IPS DF 6.9 (cell line): ENCODE data around the gene CEBPE.

Experiments
- DNase-seq: peaks from one replicate; pipeline ENCODE4 v3.0.0-alpha.2; 2013; ENCODE audit warnings: low read depth, low spot score
- H3K27ac ChIP-seq: one replicate; pipeline ENCODE4 v1.5.1; 2013; ENCODE audit warnings: low read length, control low read depth
- H3K27me3 ChIP-seq: 2 replicates; pipeline ENCODE4 v1.6.1; 2013; ENCODE audit warnings: mild to moderate bottlenecking, low read length; ENCODE audit not compliant: control insufficient read depth, insufficient read depth
- H3K36me3 ChIP-seq: 2 replicates; pipeline ENCODE4 v1.6.1; 2013; ENCODE audit warnings: low read length; ENCODE audit not compliant: control insufficient read depth, insufficient read depth
- H3K4me1 ChIP-seq: 2 replicates; pipeline ENCODE4 v1.6.1; 2013; ENCODE audit warnings: low read length; ENCODE audit not compliant: control insufficient read depth, insufficient read depth
- H3K4me3 ChIP-seq: 2 replicates; pipeline ENCODE4 v1.5.1; 2013; ENCODE audit warnings: mild to moderate bottlenecking, low read length
- H3K9me3 ChIP-seq: 2 replicates; pipeline ENCODE4 v1.6.1; 2013; ENCODE audit warnings: low read length, inconsistent platforms; ENCODE audit not compliant: control insufficient read depth, insufficient read depth
- WGBS: extraction: QIAGEN DNeasy Blood & Tissue Kit; methylation state at CpG from one replicate; pipeline ENCODE4 v1.1.7; 2013; ENCODE audit warnings: mixed read lengths, missing lambda C conversion rate; ENCODE audit not compliant: insufficient read length, insufficient coverage; 5-methylcytosine and 5-hydroxymethylcytosine counted together

Gene CEBPE

DNA sequence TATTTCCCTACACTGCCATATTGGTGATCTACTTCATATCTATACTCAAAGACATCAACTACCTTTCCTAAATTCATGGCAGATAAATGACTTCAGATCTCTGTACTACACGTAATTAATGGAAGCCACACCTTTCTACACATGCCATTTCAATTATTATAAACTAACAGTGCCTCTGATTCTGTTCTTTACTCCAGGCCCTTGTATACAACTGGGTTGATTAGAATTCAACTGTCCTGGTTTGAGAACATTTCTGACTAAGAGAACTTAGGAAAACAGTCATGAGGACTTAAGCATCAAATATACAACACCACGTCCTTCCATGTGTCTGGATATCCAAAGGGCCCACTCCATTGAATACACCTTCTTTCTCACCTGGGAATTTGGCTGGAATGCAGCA lies 26.0 kb downstream of the CEBPE start:
- no peaks in the 10 kb centered on the region; the same call in 1 of the 2 replicates for H3K4me1 ChIP-seq
- H3K9me3 ChIP-seq: no peaks in the 10 kb centered on the region
- H3K4me3 ChIP-seq: no peak overlapping the region
- H3K27ac ChIP-seq: no peak overlapping the region
- peaks cover 10% of the 10 kb centered on the region; the same call in 1 of the 2 replicates for H3K36me3 ChIP-seq
- no peak for DNase-seq
- no peaks in the 10 kb centered on the region for H3K27me3 ChIP-seq
- WGBS: no CpG with 5 or more reads among the region's 2 CpGs

- H3K4me1 ChIP-seq: no peaks in the 10 kb centered on the region; the same call in 1 of the 2 replicates
- WGBS: no CpG with 5 or more reads among the region's 12 CpGs
- H3K9me3 ChIP-seq: no peaks in the 10 kb centered on the region
- peaks cover 6% of the 10 kb centered on the region; the same call in 1 of the 2 replicates for H3K36me3 ChIP-seq
- no peaks in the 10 kb centered on the region for H3K27me3 ChIP-seq
- no peak overlapping the region for H3K27ac ChIP-seq
- no peak for DNase-seq
- no peak overlapping the region for H3K4me3 ChIP-seq
Measured at GRCh38 chr14:23091294-23092225, 27.5 kb downstream of the CEBPE start.

- Histone ChIP-seq H3K9me3 (no peaks in the 10 kb centered on the region), H3K27me3 (no peaks in the 10 kb centered on the region), H3K27ac (no peak overlapping the region), H3K4me3 (no peak overlapping the region), H3K4me1 (no peaks in the 10 kb centered on the region), H3K36me3 (peaks cover 8% of the 10 kb centered on the region; the same call in 1 of the 2 replicates)
- WGBS: no CpG with 5 or more reads among the region's 4 CpGs
- DNase-seq: no peak
Measured at GRCh38 chr14:23090254-23090636, 28.8 kb downstream of the CEBPE start.

GRCh38 chr14:23089498-23090253 lies 29.4 kb downstream of the CEBPE start:
- no peaks in the 10 kb centered on the region for H3K9me3 ChIP-seq
- WGBS: no CpG with 5 or more reads among the region's 12 CpGs
- DNase-seq: no peak
- no peaks in the 10 kb centered on the region for H3K27me3 ChIP-seq
- peaks cover 8% of the 10 kb centered on the region; the same call in 1 of the 2 replicates for H3K36me3 ChIP-seq
- H3K4me3 ChIP-seq: no peak overlapping the region
- H3K4me1 ChIP-seq: no peaks in the 10 kb centered on the region
- H3K27ac ChIP-seq: no peak overlapping the region

- Histone ChIP-seq H3K36me3 (peaks cover 8% of the 10 kb centered on the region; the same call in 1 of the 2 replicates), H3K4me3 (no peak overlapping the region), H3K27ac (no peak overlapping the region), H3K27me3 (no peaks in the 10 kb centered on the region), H3K4me1 (no peaks in the 10 kb centered on the region), H3K9me3 (no peaks in the 10 kb centered on the region)
- DNase-seq: no peak
- WGBS: no CpG with 5 or more reads among the region's 1 CpG
Measured at GRCh38 chr14:23086565-23086964, 32.5 kb downstream of the CEBPE start.

- WGBS: no CpG with 5 or more reads among the region's 3 CpGs
- Histone ChIP-seq H3K4me3 (no peak overlapping the region), H3K9me3 (no peaks in the 10 kb centered on the region), H3K36me3 (peaks cover 12% of the 10 kb centered on the region; the same call in 1 of the 2 replicates), H3K4me1 (no peaks in the 10 kb centered on the region), H3K27ac (no peak overlapping the region), H3K27me3 (no peaks in the 10 kb centered on the region)
- no peak for DNase-seq
Measured at GRCh38 chr14:23085458-23085857, 33.6 kb downstream of the CEBPE start.

- Histone ChIP-seq H3K36me3 (peaks cover 29% of the 10 kb centered on the region), H3K27me3 (no peaks in the 10 kb centered on the region), H3K4me1 (no peaks in the 10 kb centered on the region), H3K27ac (no peak overlapping the region), H3K9me3 (no peaks in the 10 kb centered on the region), H3K4me3 (no peak overlapping the region)
- no CpG with 5 or more reads among the region's 1 CpG for WGBS
- no peak for DNase-seq
Measured at GRCh38 chr14:23080474-23080873, 38.6 kb downstream of the CEBPE start.

DNA sequence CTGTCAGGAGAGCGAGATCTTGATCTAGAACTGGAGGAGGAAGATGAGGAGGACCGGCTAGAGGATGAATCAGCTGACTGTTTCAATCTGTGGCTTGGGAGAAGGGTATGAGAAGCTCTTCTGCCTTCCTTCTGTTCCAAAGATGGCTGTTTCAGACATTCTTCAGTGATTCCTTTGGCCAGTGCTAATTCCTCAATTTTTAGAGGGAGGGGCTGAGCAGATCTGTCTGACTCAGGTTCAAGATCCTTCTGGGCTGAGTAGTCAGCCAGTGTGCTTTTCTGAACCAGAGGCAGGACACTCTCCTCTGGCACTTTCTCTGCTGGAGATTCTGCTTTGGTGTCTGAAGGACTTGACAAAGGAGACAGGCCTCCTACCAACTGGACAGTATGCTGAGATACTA lies 39.3 kb downstream of the CEBPE start:
- no peak for DNase-seq
- no peak overlapping the region for H3K27ac ChIP-seq
- H3K27me3 ChIP-seq: no peaks in the 10 kb centered on the region
- H3K4me3 ChIP-seq: no peak overlapping the region
- no CpG with 5 or more reads among the region's 2 CpGs for WGBS
- H3K4me1 ChIP-seq: no peaks in the 10 kb centered on the region
- no peaks in the 10 kb centered on the region for H3K9me3 ChIP-seq
- peaks cover 31% of the 10 kb centered on the region for H3K36me3 ChIP-seq

GRCh38 chr14:23078692-23079116 lies 40.4 kb downstream of the CEBPE start:
- no peaks in the 10 kb centered on the region for H3K27me3 ChIP-seq
- no peaks in the 10 kb centered on the region for H3K4me1 ChIP-seq
- peaks cover 31% of the 10 kb centered on the region for H3K36me3 ChIP-seq
- DNase-seq: no peak
- no peak overlapping the region for H3K27ac ChIP-seq
- no peak overlapping the region for H3K4me3 ChIP-seq
- H3K9me3 ChIP-seq: no peaks in the 10 kb centered on the region
- no CpG with 5 or more reads among the region's 2 CpGs for WGBS

- Histone ChIP-seq H3K9me3 (no peaks in the 10 kb centered on the region), H3K27ac (no peak overlapping the region), H3K36me3 (peaks cover 31% of the 10 kb centered on the region), H3K27me3 (no peaks in the 10 kb centered on the region), H3K4me1 (no peaks in the 10 kb centered on the region), H3K4me3 (no peak overlapping the region)
- no peak for DNase-seq
- no CpG with 5 or more reads among the region's 5 CpGs for WGBS
Measured at GRCh38 chr14:23077962-23078361, 41.1 kb downstream of the CEBPE start.
